B cell (primary cell): ENCODE measurements around the gene BTN2A1. TPM values are rescaled to one million over a fixed set of nuclear protein-coding genes. Genes with fewer than 3 reads are reported as not detected.

Experiments
- ATAC-seq: fragments of 200-7000 bp; cut with Tn5 transposase; one replicate; pipeline ENCODE4 v1.10.0; 2021; ENCODE audit warnings: low read depth, mild to moderate bottlenecking, moderate number of reproducible peaks, moderate library complexity
- CTCF ChIA-PET: fragments of 350-600 bp; sonication (Branson Sonifier 250); formaldehyde crosslinking; loops from one replicate; lab custom pipeline; 2021; ENCODE audit warnings: antibody characterized with exemption, inconsistent platforms; lab: Charles Lee
- POLR2A ChIA-PET: fragments of 350-600 bp; sonication (Branson Sonifier 250); formaldehyde crosslinking; loops from one replicate; lab custom pipeline; 2021; ENCODE audit warnings: antibody characterized with exemption; lab: Charles Lee
- DNase-seq: peaks from one replicate; pipeline ENCODE4 v3.0.0; 2013
- H2AFZ ChIP-seq: 2 replicates; pipeline ENCODE4 v1.6.1; 2012; ENCODE audit warnings: mild to moderate bottlenecking, low read depth, low read length; ENCODE audit not compliant: insufficient read depth, poor library complexity, severe bottlenecking
- H3K27ac ChIP-seq, 2 donors: 1 replicate in 1 of 2; 2 replicates in 1 of 2; pipeline ENCODE4 v1.5.1; 2012 to 2013; ENCODE audit warnings: low read length in 2 of 2, mild to moderate bottlenecking in 2 of 2, moderate library complexity in 1 of 2
- H3K27me3 ChIP-seq, 4 experiments: fragments of 200-600 bp in 1 of 4; sonication (generic) in 1 of 4; replicated peaks in 1 of 4; 1 replicate in 2 of 4; 2 replicates in 2 of 4; pipeline versions ENCODE4 v1.6.1 to v1.7.0; 2013 to 2016; ENCODE audit warnings: low read length in 3 of 4, mild to moderate bottlenecking in 2 of 4, mixed read lengths in 1 of 4, moderate library complexity in 1 of 4; ENCODE audit not compliant: insufficient read depth in 4 of 4, control insufficient read depth in 3 of 4; ENCODE audit errors: control extremely low read depth in 1 of 4
- H3K36me3 ChIP-seq, 2 experiments: replicated peaks in 1 of 2; 1 replicate in 1 of 2; 2 replicates in 1 of 2; pipeline versions ENCODE4 v1.6.1 to v1.7.1; 2013; ENCODE audit warnings: low read length in 1 of 2; ENCODE audit not compliant: insufficient read depth in 2 of 2, control insufficient read depth in 1 of 2; ENCODE audit errors: control extremely low read depth in 1 of 2, extremely low read depth in 1 of 2
- H3K4me1 ChIP-seq, 2 donors: fragments of 200-600 bp in 1 of 2; sonication (generic) in 1 of 2; 1 replicate in 1 of 2; 2 replicates in 1 of 2; pipeline versions ENCODE4 v1.5.1 to v1.6.1; 2013 to 2017; ENCODE audit warnings: low read length in 2 of 2; ENCODE audit not compliant: control insufficient read depth in 2 of 2, insufficient read depth in 2 of 2
- H3K4me2 ChIP-seq: replicated peaks from 2 replicates; pipeline ENCODE3; 2012; ENCODE audit warnings: mild to moderate bottlenecking, low read depth, low read length; ENCODE audit not compliant: poor library complexity, severe bottlenecking
- H3K4me3 ChIP-seq, 5 experiments: fragments of 200-600 bp in 1 of 5; sonication (generic) in 1 of 5; 1 replicate in 3 of 5; 2 replicates in 2 of 5; pipeline versions ENCODE4 v1.5.1 to v1.7.0; 2011 to 2016; ENCODE audit warnings: low read length in 4 of 5, mild to moderate bottlenecking in 4 of 5, low read depth in 2 of 5, control low read depth in 1 of 5, moderate library complexity in 1 of 5; ENCODE audit not compliant: insufficient read depth in 1 of 5; ENCODE audit errors: control extremely low read depth in 1 of 5, extremely low read depth in 1 of 5
- H3K79me2 ChIP-seq: fragments of 200-600 bp; sonication (generic); one replicate; pipeline ENCODE4 v1.6.0; 2016; ENCODE audit warnings: low read length; ENCODE audit not compliant: control insufficient read depth, insufficient read depth
- H3K9ac ChIP-seq: fragments of 200-600 bp; sonication (generic); 2 replicates; pipeline ENCODE4 v1.6.1; 2017; ENCODE audit warnings: mild to moderate bottlenecking, low read length, moderate library complexity
- H3K9me3 ChIP-seq, 3 donors: one replicate each; pipeline versions ENCODE4 v1.6.1 to v1.7.1; 2013; ENCODE audit warnings: low read length in 2 of 3; ENCODE audit not compliant: control insufficient read depth in 2 of 3, insufficient read depth in 1 of 3; ENCODE audit errors: control extremely low read depth in 1 of 3
- H4K20me1 ChIP-seq: 2 replicates; pipeline ENCODE4 v1.6.0; 2012; ENCODE audit warnings: mild to moderate bottlenecking, low read length; ENCODE audit not compliant: insufficient read depth, control insufficient read depth, poor library complexity, severe bottlenecking
- H3K27ac Mint-ChIP-seq: one replicate; pipeline ENCODE4 v1.8.0; 2021; ENCODE audit warnings: mixed read lengths
- H3K27me3 Mint-ChIP-seq: one replicate; pipeline ENCODE4 v1.8.0; 2021; ENCODE audit warnings: mixed read lengths
- H3K4me1 Mint-ChIP-seq: one replicate; pipeline ENCODE4 v1.8.0; 2021; ENCODE audit warnings: mixed read lengths
- H3K4me3 Mint-ChIP-seq: one replicate; pipeline ENCODE4 v1.8.0; 2021; ENCODE audit warnings: mixed read lengths
- H3K9me3 Mint-ChIP-seq: one replicate; pipeline ENCODE4 v1.8.0; 2022; ENCODE audit warnings: mixed read lengths; ENCODE audit not compliant: insufficient read depth
- EZH2 ChIP-seq: IDR thresholded peaks from 2 replicates; pipeline ENCODE4 v1.6.1; 2012; ENCODE audit warnings: borderline replicate concordance, low read depth, mild to moderate bottlenecking, moderate library complexity, low read length; ENCODE audit not compliant: insufficient read depth, poor library complexity, severe bottlenecking
- WGBS: methylation state at CpG from one replicate; pipeline ENCODE4 v1.1.5; 2013; ENCODE audit warnings: missing lambda C conversion rate; ENCODE audit not compliant: insufficient coverage; 5-methylcytosine and 5-hydroxymethylcytosine counted together
- intact Hi-C: fragments of 100-400 bp; cut with micrococcal nuclease; formaldehyde crosslinking; loops from one replicate; pipeline ENCODE4 v1.10.0; 2022
- polyA plus RNA-seq: library from polyadenylated mRNA; depleted of rRNA; stranded (reverse); fragments of >200 nt; gene quantifications from 2 replicates; pipeline ENCODE4 v1.2.3, GENCODE V29; 2012
- total RNA-seq, 2 donors: library from RNA; stranded (reverse); fragments of 120-200 nt in 1 of 2; gene quantifications; 1 replicate in 1 of 2; 2 replicates in 1 of 2; pipeline versions ENCODE4 v1.2.3 to v1.2.4, GENCODE V29; 2013 to 2022
- TF ChIP-seq, protein P1 (sequence below): fragments of 200-600 bp; IDR thresholded peaks from one replicate; pipeline ENCODE4 v1.8.0; 2022; ENCODE audit warnings: antibody characterized with exemption, mild to moderate bottlenecking

The BTN2A1 gene
- total and polyA plus RNA-seq, 2 donors (not counting 1 experiment from before 2014, with no cell fraction given): 55.1 to 69.6 TPM

DNA sequence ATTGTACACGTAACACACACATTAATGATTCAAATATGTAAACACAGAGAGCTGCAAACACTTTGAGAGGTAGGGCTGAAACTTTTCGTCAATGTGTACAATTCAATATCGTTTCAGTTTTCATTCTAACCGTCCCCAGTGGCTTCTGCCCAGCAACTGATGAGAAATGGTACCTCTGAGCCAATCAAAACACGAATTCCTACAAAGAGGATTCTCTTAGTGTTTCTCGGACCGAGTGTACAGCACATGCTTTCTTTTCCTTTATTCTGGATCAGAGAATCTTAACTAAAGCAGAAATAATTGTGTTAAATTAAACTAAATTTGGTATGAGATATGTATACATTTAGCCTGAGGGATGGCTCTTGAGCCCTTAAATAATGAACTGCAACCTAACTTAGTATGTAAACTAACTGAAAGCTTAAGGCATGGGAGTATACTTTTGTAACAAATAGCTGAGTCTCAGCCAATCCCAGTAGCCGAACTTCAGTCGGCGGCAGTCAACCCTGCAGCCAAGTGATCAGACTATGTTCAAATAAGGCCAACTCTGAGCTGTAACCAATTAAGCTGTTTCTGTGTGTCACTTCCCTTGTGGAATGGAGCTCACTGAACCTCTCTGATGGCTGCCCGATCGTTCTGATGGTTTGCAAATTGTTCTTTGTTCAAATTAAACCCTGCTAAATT, 16.1 kb downstream of the BTN2A1 start:
- ATAC-seq (peak; percentile 94), DNase-seq (peak; percentile 94)
- Histone ChIP-seq H2AFZ (peak overlapping the region; percentile 59), H3K4me2 (peak overlapping the region; percentile 72), H3K4me1 (peaks cover 58 to 61% of the 10 kb centered on the region in 2 donors), H3K9me3 (peaks cover 3 to 13% (median 9%) of the 10 kb centered on the region in 3 donors), H3K27me3 (no peaks in the 10 kb centered on the region), H3K4me3 (peak overlapping the region; percentile 55 to 88 (median 67)), H3K9ac (peak overlapping the region; percentile 76), H3K27ac (peak overlapping the region; percentile 92 to 94), H4K20me1 (no peaks in the 10 kb centered on the region), H3K36me3 (peaks cover 0 to 3% of the 10 kb centered on the region in 2 experiments), H3K79me2 (peaks cover 12% of the 10 kb centered on the region)
- H3K9me3 Mint-ChIP-seq: no peaks in the 10 kb centered on the region
- peak overlapping the region; percentile 98 for H3K27ac Mint-ChIP-seq
- ChIA-PET CTCF (interaction anchor here (0.6 to 1.6 kb wide), 7 partner anchors 9 to 122 kb away, joined by 3 to 7 read pairs (median 3); partner anchors contain the start of gene HMGN4), POLR2A (interaction anchor here (0.6 to 3.1 kb wide), 11 partner anchors 34 to 317 kb away, joined by 3 to 34 read pairs (median 5); partner anchors contain the start of genes BTN2A2, BTN3A3 and HMGN4)
- intact Hi-C loops: loop anchor here (1.0 to 5.0 kb wide), 8 partner anchors 17 to 123 kb away; partner anchors contain the start of genes ABT1, BTN2A1, BTN2A2 and BTN3A1
- peaks cover 64% of the 10 kb centered on the region for H3K4me1 Mint-ChIP-seq
- H3K4me3 Mint-ChIP-seq: peak overlapping the region; percentile 92
- 0% methylated on average over 1 of the region's 12 CpGs for WGBS
- TF ChIP-seq, protein P1, sequence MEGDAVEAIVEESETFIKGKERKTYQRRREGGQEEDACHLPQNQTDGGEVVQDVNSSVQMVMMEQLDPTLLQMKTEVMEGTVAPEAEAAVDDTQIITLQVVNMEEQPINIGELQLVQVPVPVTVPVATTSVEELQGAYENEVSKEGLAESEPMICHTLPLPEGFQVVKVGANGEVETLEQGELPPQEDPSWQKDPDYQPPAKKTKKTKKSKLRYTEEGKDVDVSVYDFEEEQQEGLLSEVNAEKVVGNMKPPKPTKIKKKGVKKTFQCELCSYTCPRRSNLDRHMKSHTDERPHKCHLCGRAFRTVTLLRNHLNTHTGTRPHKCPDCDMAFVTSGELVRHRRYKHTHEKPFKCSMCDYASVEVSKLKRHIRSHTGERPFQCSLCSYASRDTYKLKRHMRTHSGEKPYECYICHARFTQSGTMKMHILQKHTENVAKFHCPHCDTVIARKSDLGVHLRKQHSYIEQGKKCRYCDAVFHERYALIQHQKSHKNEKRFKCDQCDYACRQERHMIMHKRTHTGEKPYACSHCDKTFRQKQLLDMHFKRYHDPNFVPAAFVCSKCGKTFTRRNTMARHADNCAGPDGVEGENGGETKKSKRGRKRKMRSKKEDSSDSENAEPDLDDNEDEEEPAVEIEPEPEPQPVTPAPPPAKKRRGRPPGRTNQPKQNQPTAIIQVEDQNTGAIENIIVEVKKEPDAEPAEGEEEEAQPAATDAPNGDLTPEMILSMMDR: no peak
- no peak for TF ChIP-seq EZH2
- H3K27me3 Mint-ChIP-seq: no peaks in the 10 kb centered on the region
